ENCODE results near the gene A4GNT. TPM values are rescaled to one million over a fixed set of nuclear protein-coding genes. Genes with fewer than 3 reads are reported as not detected.
"Not testable (repeated sequence)": the region's sequence is repeated elsewhere in the genome, so short reads cannot be mapped to it uniquely, and the experiment has no call there.

Gene A4GNT
- polyA plus RNA-seq, 1 donor from 2014 or later: not detected

DNA sequence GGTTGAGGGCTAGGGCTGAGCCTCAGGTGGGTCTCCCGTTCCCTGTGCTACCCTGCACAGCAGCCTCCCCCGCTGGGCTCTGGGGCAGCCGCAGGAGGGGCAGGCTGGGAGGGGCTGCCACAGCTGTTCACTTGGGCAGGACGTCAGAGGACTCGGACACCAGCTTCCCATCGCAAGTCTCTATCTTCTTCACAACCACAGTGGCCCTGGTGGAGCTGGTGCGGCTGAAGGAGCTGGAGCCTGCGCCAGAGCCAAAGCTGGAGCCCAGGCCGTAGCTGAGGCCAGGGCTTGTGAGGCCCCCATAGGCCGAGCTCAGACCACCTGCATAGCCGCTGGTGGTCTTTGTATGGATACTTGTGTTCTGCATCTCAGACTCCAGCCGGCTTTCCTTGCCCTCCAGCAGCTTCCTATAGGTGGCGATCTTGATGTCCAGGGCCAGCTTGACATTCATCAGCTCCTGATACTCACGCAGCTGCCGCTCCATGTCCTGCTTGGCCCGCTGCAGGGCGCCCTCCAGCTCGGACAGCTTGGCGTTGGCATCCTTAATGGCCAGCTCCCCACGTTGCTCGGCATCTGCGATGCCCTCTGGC lies 30.7 kb downstream of the A4GNT start:
- H3K4me1 Mint-ChIP-seq, H3K9me3 Mint-ChIP-seq, H3K27me3 Mint-ChIP-seq, H3K36me3 Mint-ChIP-seq, H3K4me3 Mint-ChIP-seq, H3K27ac Mint-ChIP-seq: not testable (repeated sequence)

DNA sequence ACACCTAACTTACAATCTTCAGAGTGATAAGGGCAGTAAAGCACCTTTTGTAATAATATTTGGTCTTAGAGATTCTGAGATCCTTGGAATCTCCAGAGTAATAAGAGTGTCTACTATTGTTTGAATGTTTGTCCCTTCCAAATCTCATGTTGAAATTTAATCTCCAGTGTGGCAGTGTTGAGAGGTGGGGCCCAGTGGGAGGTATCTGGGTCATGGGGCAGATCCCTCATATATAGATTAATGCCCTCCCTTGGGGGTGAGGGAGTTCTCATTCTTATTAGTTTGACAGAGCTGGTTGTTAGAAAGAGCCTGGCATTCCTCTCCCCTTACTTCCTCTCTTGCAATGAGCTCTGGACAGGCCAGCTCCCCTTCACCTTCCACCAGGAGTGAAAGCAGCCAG lies 32.8 kb downstream of the A4GNT start:
- no peaks in the 10 kb centered on the region for H3K36me3 Mint-ChIP-seq
- no peak overlapping the region for H3K4me3 Mint-ChIP-seq
- no peaks in the 10 kb centered on the region for H3K4me1 Mint-ChIP-seq
- no peak overlapping the region for H3K27ac Mint-ChIP-seq
- no peaks in the 10 kb centered on the region for H3K9me3 Mint-ChIP-seq
- no peaks in the 10 kb centered on the region for H3K27me3 Mint-ChIP-seq

GRCh38 chr3:138097192-138098172 lies 34.7 kb downstream of the A4GNT start:
- H3K27ac Mint-ChIP-seq: no peak overlapping the region
- no peaks in the 10 kb centered on the region for H3K27me3 Mint-ChIP-seq
- no peaks in the 10 kb centered on the region for H3K4me1 Mint-ChIP-seq
- H3K9me3 Mint-ChIP-seq: no peaks in the 10 kb centered on the region
- H3K4me3 Mint-ChIP-seq: no peak overlapping the region
- H3K36me3 Mint-ChIP-seq: no peaks in the 10 kb centered on the region

- H3K4me1 Mint-ChIP-seq: no peaks in the 10 kb centered on the region
- no peaks in the 10 kb centered on the region for H3K36me3 Mint-ChIP-seq
- H3K27ac Mint-ChIP-seq: no peak overlapping the region
- no peak overlapping the region for H3K4me3 Mint-ChIP-seq
- peaks cover 0 to 3% (median 0%) of the 10 kb centered on the region in 3 donors for H3K9me3 Mint-ChIP-seq
- H3K27me3 Mint-ChIP-seq: peaks cover 2% of the 10 kb centered on the region
Measured at GRCh38 chr3:138093721-138094120, 38.5 kb downstream of the A4GNT start.

DNA sequence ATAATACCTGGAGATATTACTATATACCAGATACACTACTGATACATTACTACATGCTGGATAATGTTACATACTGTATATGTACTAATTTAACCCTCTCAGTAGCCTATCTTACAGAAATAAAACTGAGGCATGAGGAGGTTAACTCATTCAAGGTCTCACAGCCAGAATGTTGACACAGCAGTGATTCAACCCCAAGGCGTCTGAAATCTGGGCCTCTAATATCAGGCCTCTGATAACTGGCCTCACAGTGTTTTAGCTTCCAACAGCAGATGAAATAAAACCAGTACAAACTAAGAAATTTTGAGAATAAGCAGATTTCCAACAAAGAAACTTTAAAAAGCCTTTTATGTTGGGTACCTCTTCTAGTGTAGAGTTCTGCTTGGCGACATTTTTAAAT lies 40.2 kb downstream of the A4GNT start:
- Mint-ChIP-seq H3K4me3 (no peak overlapping the region), H3K9me3 (peaks cover 0 to 3% (median 0%) of the 10 kb centered on the region in 3 donors), H3K27ac (no peak overlapping the region), H3K27me3 (peaks cover 4% of the 10 kb centered on the region), H3K4me1 (no peaks in the 10 kb centered on the region), H3K36me3 (no peaks in the 10 kb centered on the region)

GRCh38 chr3:138089091-138089490 lies 43.1 kb downstream of the A4GNT start:
- no peaks in the 10 kb centered on the region for H3K4me1 Mint-ChIP-seq
- H3K27me3 Mint-ChIP-seq: peaks cover 4% of the 10 kb centered on the region
- H3K36me3 Mint-ChIP-seq: no peaks in the 10 kb centered on the region
- no peak overlapping the region for H3K4me3 Mint-ChIP-seq
- no peak overlapping the region for H3K27ac Mint-ChIP-seq
- H3K9me3 Mint-ChIP-seq: peaks cover 0 to 3% (median 0%) of the 10 kb centered on the region in 3 donors

DNA sequence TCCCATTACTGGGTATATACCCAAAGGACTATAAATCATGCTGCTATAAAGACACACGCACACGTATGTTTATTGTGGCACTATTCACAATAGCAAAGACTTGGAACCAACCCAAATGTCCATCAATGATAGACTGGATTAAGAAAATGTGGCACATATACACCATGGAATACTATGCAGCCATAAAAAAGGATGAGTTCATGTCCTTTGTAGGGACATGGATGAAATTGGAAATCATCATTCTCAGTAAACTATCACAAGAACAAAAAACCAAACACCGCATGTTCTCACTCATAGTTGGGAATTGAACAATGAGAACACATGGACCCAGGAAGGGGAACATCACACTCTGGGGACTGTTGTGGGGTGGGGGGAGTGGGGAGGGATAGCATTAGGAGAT lies 46.4 kb downstream of the A4GNT start:
- H3K4me3 Mint-ChIP-seq, H3K4me1 Mint-ChIP-seq, H3K9me3 Mint-ChIP-seq, H3K27ac Mint-ChIP-seq, H3K36me3 Mint-ChIP-seq: not testable (repeated sequence)
- peaks cover 12% of the 10 kb centered on the region for H3K27me3 Mint-ChIP-seq

DNA sequence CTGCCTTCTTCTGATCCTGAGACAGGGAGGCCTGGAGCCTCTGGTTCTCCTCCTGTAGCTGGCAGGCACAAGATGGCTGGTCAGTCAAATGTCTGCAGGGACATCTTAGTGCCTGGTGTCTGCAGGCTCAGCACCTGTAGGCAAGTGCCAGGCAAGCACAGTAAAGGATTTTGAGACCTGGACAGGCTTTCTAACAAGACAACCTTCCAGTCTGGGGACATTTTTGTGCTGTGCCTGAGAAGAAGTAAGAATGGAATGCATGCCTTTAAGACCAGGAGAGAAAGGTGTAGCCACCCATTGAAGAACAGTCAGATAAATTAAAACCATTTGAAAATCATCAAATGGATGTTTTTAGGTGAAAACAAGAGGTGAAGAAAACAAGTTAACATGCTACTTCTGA lies 48.0 kb downstream of the A4GNT start:
- no peaks in the 10 kb centered on the region for H3K36me3 Mint-ChIP-seq
- H3K27me3 Mint-ChIP-seq: peaks cover 14% of the 10 kb centered on the region
- H3K4me3 Mint-ChIP-seq: peak overlapping the region in 1 of 4 donors; percentile 70
- H3K4me1 Mint-ChIP-seq: peaks cover 0 to 5% (median 0%) of the 10 kb centered on the region in 3 donors
- no peak overlapping the region for H3K27ac Mint-ChIP-seq
- H3K9me3 Mint-ChIP-seq: no peaks in the 10 kb centered on the region

- Mint-ChIP-seq H3K27me3 (peaks cover 14% of the 10 kb centered on the region), H3K36me3 (no peaks in the 10 kb centered on the region), H3K9me3 (no peaks in the 10 kb centered on the region), H3K4me1 (peaks cover 0 to 5% (median 0%) of the 10 kb centered on the region in 3 donors), H3K4me3 (no peak overlapping the region), H3K27ac (no peak overlapping the region)
Measured at GRCh38 chr3:138082992-138083386, 49.2 kb downstream of the A4GNT start.

DNA sequence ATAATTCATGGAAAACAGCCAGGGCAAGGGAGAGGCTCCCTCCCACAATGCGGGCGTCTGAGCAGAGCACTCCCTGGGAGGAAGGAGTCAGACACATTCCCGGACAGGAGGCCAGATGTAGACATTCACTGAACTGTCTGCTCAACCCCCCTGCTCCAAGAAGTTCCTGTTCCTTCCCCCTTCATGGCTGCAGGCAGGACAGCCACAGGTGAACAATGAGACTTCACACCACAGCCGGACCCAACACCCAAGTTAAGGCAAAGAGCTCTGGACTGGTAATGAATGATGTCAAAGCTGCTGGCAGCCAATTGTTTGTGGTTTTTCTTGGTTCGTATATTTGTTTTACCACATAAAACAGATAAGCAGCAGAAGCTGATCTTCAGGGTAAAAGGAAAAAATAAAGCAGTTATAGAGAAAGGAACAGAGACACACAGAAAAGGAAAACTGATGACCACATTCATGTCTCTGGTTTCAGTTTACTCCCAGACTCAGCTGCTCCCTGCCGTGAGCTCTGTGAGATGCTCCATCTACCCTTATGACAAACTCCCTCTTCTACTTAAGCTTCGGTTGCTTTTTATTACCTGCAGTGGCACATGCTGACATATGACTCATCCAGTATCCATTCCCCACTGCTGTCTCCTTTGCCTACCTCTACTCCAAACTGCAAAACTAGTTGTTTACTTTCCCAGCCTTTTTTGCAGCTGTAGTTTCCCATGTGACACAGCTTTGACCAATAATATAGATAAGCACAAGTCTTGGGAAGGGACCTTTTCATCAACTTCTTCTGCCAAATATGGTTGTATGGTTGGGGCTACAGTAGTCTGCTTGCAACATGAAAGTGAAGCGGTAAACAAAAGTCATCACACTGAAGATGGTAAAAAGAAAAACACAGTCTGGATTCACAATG lies 49.9 kb downstream of the A4GNT start:
- H3K27me3 Mint-ChIP-seq: peaks cover 13% of the 10 kb centered on the region
- no peak overlapping the region for H3K27ac Mint-ChIP-seq
- no peak overlapping the region for H3K4me3 Mint-ChIP-seq
- peaks cover 0 to 5% (median 0%) of the 10 kb centered on the region in 3 donors for H3K4me1 Mint-ChIP-seq
- H3K9me3 Mint-ChIP-seq: no peaks in the 10 kb centered on the region
- H3K36me3 Mint-ChIP-seq: no peaks in the 10 kb centered on the region

GRCh38 chr3:138081371-138082084 lies 50.7 kb downstream of the A4GNT start:
- Mint-ChIP-seq H3K27ac (no peak overlapping the region), H3K4me1 (peaks cover 0 to 5% (median 0%) of the 10 kb centered on the region in 3 donors), H3K4me3 (no peak overlapping the region), H3K9me3 (no peaks in the 10 kb centered on the region), H3K27me3 (peaks cover 13% of the 10 kb centered on the region), H3K36me3 (no peaks in the 10 kb centered on the region)

DNA sequence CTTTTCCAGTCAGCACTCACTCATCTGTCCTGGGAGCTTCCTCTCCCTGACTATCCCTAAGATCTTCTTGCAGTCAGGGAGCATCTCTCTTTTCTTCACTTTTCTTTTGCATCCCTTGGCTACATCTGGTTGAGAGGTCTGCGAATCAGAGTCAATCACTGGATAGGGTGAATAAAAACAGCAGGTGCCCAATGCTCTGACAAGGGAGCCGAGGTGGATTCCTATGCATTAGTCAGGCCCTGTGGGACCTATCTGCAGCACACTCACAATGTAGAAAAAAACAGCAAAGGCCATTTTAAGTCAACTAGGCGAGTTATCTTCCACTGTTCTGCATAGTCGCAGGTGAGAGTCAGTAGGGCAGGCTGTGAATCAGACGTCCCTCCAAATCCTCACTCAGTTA lies 52.3 kb downstream of the A4GNT start:
- Mint-ChIP-seq H3K27me3 (peaks cover 15% of the 10 kb centered on the region), H3K4me3 (no peak overlapping the region), H3K27ac (no peak overlapping the region), H3K36me3 (no peaks in the 10 kb centered on the region), H3K9me3 (peaks cover 0 to 4% (median 1%) of the 10 kb centered on the region in 3 donors), H3K4me1 (peaks cover 0 to 5% (median 0%) of the 10 kb centered on the region in 3 donors)

- Mint-ChIP-seq H3K36me3 (no peaks in the 10 kb centered on the region), H3K4me1 (peaks cover 0 to 5% (median 0%) of the 10 kb centered on the region in 3 donors), H3K27ac (no peak overlapping the region), H3K9me3 (peaks cover 0 to 4% (median 1%) of the 10 kb centered on the region in 3 donors), H3K27me3 (peaks cover 15% of the 10 kb centered on the region), H3K4me3 (no peak overlapping the region)
Measured at GRCh38 chr3:138078901-138079344, 53.3 kb downstream of the A4GNT start.

DNA sequence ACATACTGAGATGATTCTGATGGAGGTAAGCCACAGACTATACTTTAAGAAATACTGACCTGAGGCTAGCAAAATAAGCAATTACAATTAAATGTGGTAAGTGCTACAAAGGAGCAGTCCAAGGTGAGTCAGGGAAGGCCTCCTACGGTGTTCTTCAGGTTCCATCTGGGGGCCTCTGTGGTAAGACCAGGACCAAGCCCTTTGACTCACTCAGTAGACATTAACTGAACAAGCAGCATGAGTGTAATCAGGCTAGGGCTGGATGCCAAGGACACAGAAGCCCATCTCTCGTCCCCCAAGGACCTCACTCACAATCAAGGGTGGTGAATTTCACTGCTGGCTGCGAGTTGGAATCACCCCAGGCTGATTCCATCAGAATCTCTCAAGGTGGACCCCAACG lies 54.1 kb downstream of the A4GNT start:
- H3K4me1 Mint-ChIP-seq: peaks cover 0 to 5% (median 0%) of the 10 kb centered on the region in 3 donors
- H3K36me3 Mint-ChIP-seq: no peaks in the 10 kb centered on the region
- H3K27ac Mint-ChIP-seq: no peak overlapping the region
- peaks cover 15% of the 10 kb centered on the region for H3K27me3 Mint-ChIP-seq
- H3K9me3 Mint-ChIP-seq: peaks cover 0 to 4% (median 1%) of the 10 kb centered on the region in 3 donors
- no peak overlapping the region for H3K4me3 Mint-ChIP-seq
